ENCODE data around the gene MPIG6B.

DNA sequence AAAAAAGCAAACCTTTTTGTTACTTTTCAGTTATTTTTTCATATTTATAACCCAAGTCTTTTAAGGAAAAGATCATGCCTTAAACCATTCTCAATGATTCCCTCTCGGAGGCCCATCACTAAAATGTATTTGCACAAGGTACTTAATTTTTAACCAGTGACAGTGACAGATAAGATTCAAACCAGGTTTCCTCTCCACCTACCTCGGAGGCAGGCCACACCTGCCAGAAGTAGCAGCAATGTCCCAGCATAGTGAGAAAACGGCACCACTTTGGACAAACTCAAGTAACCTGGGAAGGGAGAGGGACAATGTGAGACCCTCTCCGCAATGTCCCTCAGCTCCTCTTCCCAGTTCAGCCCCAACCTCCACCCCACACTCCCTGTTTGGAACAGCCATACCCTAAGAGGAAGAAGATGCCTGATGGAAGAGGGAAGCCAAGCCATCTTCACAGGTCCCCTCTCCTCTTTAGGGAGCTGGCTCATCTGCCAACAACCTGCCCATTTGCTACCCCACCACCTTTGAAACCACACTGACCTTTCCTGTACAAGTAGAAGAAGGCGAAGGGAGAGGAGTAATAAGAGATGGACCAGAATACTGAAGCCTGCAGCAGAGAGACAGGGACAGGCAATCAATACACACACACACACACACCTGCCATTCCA lies 22.3 kb upstream of the MPIG6B start:
- TF ChIP-seq CTCF (conservative IDR thresholded peaks at IDR 0.05) (no peak), ZFX (IDR thresholded peaks at IDR 0.05) (no peak)

Measured in C4-2B (cell line).